HL-60 (cell line): ENCODE data around the gene ANO8.

ENCODE experiments used
- DNase-seq, 2 experiments: peaks; one replicate each; pipeline ENCODE4 v3.0.0-alpha.2; 2010 to 2020; ENCODE audit warnings: low read depth in 1 of 2, low spot score in 1 of 2
- H3K27ac ChIP-seq: fragments of 250-450 bp; sonication (Bioruptor Pico); replicated peaks from 2 replicates; pipeline ENCODE4 v1.5.1; 2020; ENCODE audit warnings: mild to moderate bottlenecking, moderate library complexity
- H3K27me3 ChIP-seq: fragments of 250-450 bp; sonication (Bioruptor Pico); 2 replicates; pipeline ENCODE4 v1.5.1; 2021; ENCODE audit warnings: mild to moderate bottlenecking, moderate library complexity; ENCODE audit not compliant: insufficient read depth, poor library complexity, severe bottlenecking
- H3K4me3 ChIP-seq: replicated peaks from 2 replicates; pipeline ENCODE4 v1.5.1; 2011; ENCODE audit warnings: mild to moderate bottlenecking, control low read depth, low read length; ENCODE audit not compliant: insufficient read depth
- GABPA ChIP-seq: IDR thresholded peaks from 2 replicates; pipeline ENCODE4 v1.6.1; 2012; ENCODE audit warnings: low read depth
- POLR2AphosphoS5 ChIP-seq: IDR thresholded peaks from 2 replicates; pipeline ENCODE4 v1.6.1; 2012; ENCODE audit warnings: low read depth
- SPI1 ChIP-seq: IDR thresholded peaks from 2 replicates; pipeline ENCODE4 v1.6.1; 2012; ENCODE audit warnings: low read depth, mild to moderate bottlenecking, borderline replicate concordance
- TF ChIP-seq, protein P1 (sequence below): IDR thresholded peaks from 2 replicates; pipeline ENCODE4 v1.6.1; 2012; ENCODE audit warnings: low read depth; ENCODE audit not compliant: insufficient replicate concordance
- TF ChIP-seq, protein P2 (sequence below): IDR thresholded peaks from one replicate; pipeline ENCODE4 v1.5.1; 2011; ENCODE audit warnings: low read length, control low read depth, inconsistent platforms; ENCODE audit not compliant: insufficient read depth

The ANO8 gene

DNA sequence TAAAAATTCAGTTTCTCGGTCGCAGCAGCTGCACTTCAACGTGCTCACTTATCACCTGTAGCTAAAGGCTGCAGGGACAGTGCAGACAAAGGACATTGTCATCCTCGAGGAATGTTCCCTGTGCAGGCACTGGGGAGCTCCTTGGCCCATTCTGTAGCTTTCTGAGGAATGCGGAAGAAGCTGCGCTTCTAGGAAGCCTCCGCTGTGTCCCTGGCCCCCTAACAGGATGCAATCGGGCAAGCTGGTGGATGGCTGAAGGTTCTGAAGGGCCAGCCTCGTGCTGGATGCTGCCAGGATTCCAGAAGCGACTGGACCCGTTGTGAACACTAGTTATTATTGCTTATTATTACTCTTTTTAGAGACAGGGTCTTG, 8.1 kb downstream of the ANO8 start:
- H3K27ac ChIP-seq, result no peak overlapping the region
- H3K27me3 ChIP-seq, result peaks cover 27% of the 10 kb centered on the region
- TF ChIP-seq, protein P1, sequence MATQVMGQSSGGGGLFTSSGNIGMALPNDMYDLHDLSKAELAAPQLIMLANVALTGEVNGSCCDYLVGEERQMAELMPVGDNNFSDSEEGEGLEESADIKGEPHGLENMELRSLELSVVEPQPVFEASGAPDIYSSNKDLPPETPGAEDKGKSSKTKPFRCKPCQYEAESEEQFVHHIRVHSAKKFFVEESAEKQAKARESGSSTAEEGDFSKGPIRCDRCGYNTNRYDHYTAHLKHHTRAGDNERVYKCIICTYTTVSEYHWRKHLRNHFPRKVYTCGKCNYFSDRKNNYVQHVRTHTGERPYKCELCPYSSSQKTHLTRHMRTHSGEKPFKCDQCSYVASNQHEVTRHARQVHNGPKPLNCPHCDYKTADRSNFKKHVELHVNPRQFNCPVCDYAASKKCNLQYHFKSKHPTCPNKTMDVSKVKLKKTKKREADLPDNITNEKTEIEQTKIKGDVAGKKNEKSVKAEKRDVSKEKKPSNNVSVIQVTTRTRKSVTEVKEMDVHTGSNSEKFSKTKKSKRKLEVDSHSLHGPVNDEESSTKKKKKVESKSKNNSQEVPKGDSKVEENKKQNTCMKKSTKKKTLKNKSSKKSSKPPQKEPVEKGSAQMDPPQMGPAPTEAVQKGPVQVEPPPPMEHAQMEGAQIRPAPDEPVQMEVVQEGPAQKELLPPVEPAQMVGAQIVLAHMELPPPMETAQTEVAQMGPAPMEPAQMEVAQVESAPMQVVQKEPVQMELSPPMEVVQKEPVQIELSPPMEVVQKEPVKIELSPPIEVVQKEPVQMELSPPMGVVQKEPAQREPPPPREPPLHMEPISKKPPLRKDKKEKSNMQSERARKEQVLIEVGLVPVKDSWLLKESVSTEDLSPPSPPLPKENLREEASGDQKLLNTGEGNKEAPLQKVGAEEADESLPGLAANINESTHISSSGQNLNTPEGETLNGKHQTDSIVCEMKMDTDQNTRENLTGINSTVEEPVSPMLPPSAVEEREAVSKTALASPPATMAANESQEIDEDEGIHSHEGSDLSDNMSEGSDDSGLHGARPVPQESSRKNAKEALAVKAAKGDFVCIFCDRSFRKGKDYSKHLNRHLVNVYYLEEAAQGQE, result no peak
- no peak for TF ChIP-seq GABPA
- no peak for TF ChIP-seq SPI1
- TF ChIP-seq, protein P2, sequence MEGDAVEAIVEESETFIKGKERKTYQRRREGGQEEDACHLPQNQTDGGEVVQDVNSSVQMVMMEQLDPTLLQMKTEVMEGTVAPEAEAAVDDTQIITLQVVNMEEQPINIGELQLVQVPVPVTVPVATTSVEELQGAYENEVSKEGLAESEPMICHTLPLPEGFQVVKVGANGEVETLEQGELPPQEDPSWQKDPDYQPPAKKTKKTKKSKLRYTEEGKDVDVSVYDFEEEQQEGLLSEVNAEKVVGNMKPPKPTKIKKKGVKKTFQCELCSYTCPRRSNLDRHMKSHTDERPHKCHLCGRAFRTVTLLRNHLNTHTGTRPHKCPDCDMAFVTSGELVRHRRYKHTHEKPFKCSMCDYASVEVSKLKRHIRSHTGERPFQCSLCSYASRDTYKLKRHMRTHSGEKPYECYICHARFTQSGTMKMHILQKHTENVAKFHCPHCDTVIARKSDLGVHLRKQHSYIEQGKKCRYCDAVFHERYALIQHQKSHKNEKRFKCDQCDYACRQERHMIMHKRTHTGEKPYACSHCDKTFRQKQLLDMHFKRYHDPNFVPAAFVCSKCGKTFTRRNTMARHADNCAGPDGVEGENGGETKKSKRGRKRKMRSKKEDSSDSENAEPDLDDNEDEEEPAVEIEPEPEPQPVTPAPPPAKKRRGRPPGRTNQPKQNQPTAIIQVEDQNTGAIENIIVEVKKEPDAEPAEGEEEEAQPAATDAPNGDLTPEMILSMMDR, result no peak
- TF ChIP-seq POLR2AphosphoS5, result no peak
- DNase-seq, result no peak
- H3K4me3 ChIP-seq, result no peak overlapping the region

DNA sequence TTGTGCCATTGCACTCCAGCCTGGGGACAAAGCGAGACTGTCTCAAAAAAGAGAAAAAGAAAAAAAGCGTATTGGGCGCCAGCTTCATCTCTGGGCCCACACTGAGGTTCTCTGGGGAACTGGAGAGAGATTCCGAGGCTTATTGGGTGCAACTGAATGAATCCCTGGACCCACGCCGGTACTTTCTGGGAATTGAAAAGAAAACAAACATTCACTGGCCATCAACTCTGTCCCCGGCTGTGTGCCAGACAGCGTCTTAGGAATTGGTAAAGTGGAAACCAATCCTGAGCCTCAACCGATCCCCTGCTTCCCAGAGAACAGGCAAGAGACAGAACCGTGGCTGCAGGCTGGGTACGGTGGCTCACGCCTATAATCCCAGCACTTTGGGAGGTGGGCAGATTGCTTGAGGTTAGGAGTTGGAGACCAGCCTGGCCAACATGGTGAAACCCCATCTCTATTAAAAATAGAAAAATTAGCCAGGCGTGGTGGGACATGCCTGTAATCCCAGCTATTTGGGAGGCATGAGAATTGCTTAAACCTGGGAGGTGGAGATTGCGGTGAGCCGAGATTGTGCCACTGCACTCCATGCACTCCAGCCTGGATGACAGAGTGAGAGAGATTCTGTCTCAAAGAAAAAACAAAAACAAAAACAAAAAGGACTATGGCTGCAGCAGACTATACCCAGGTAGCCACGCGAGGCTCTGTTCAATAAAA, 8.6 kb downstream of the ANO8 start:
- Histone ChIP-seq H3K27ac (no peak overlapping the region), H3K4me3 (no peak overlapping the region), H3K27me3 (peaks cover 27% of the 10 kb centered on the region)
- TF ChIP-seq POLR2AphosphoS5 (no peak), SPI1 (no peak), GABPA (no peak)
- TF ChIP-seq, protein P2, result no peak
- TF ChIP-seq, protein P1, result no peak
- no peak for DNase-seq

DNA sequence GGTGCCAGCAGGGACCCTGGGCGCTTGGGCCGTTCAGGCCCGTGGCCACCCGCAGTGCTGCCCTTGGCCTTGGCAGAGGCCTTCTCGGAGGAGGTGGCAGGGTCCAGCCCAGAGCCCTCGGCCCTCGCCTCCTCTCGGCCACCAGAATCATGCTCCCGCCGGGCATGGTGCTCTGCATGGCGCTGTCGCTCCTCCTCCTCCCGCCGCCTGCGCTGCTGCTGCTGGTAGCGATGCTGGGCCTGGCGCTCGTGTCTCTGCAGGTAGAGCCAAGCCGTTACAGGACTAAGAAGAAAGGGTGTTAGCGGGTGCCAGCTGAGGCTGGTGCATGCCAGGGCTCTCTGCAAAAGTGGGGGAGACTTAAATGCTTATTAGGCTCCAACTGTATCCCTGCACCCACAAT, 9.5 kb downstream of the ANO8 start:
- TF ChIP-seq GABPA (no peak), SPI1 (no peak), POLR2AphosphoS5 (no peak)
- TF ChIP-seq, protein P1, result no peak
- TF ChIP-seq, protein P2, result no peak
- no peak overlapping the region for H3K4me3 ChIP-seq
- no peak overlapping the region for H3K27ac ChIP-seq
- H3K27me3 ChIP-seq, result peaks cover 18% of the 10 kb centered on the region
- no peak for DNase-seq
